Upper lobe of left lung (tissue), 6 donors: ENCODE data around the gene ACSM3. TPM values are rescaled to one million over a fixed set of nuclear protein-coding genes. Genes with fewer than 3 reads are reported as not detected.

Source experiments
- ATAC-seq, 2 donors: fragments of 200-7000 bp; cut with Tn5 transposase; one replicate each; pipeline ENCODE4 v1.9.1; 2022; ENCODE audit warnings: mild to moderate bottlenecking in 2 of 2, moderate library complexity in 2 of 2; ENCODE audit not compliant: low FRiP score in 2 of 2
- DNase-seq, 2 donors: peaks; one replicate each; pipeline ENCODE4 v3.0.0-alpha.2; 2019 to 2020
- H3K27ac ChIP-seq, 4 donors: fragments of 200-600 bp; sonication (generic); one replicate each; pipeline ENCODE4 v1.5.1; 2016 to 2019
- H3K27me3 ChIP-seq, 4 donors: fragments of 200-600 bp; sonication (generic); one replicate each; pipeline ENCODE4 v1.5.1; 2017 to 2019
- H3K36me3 ChIP-seq, 4 donors: fragments of 200-600 bp; sonication (generic); one replicate each; pipeline ENCODE4 v1.5.1; 2016 to 2019
- H3K4me1 ChIP-seq, 4 donors: fragments of 200-600 bp; sonication (generic); one replicate each; pipeline ENCODE4 v1.5.1; 2018 to 2019
- H3K4me3 ChIP-seq, 4 donors: fragments of 200-600 bp; sonication (generic); one replicate each; pipeline ENCODE4 v1.5.1; 2017 to 2019; ENCODE audit warnings: mild to moderate bottlenecking in 2 of 4, moderate library complexity in 1 of 4
- H3K9me3 ChIP-seq, 4 donors: fragments of 200-600 bp; sonication (generic); one replicate each; pipeline ENCODE4 v1.5.1; 2018 to 2019
- EP300 ChIP-seq, 4 donors: sonication (generic); formaldehyde crosslinking; IDR thresholded peaks; one replicate each; pipeline ENCODE4 v1.5.1; 2017; ENCODE audit warnings: antibody characterized with exemption in 4 of 4, control low read depth in 2 of 4
- POLR2A ChIP-seq, 4 donors: fragments of 450-650 bp; IDR thresholded peaks; one replicate each; pipeline ENCODE4 v1.5.1; 2016 to 2017; ENCODE audit warnings: antibody characterized with exemption in 4 of 4, mild to moderate bottlenecking in 2 of 4
- POLR2AphosphoS5 ChIP-seq, 2 donors: sonication (generic); formaldehyde crosslinking; IDR thresholded peaks; one replicate each; pipeline ENCODE4 v1.5.1; 2017; ENCODE audit warnings: antibody characterized with exemption in 2 of 2
- WGBS, 2 donors: methylation state at CpG; one replicate each; pipeline ENCODE4 v1.1.5; 2017 to 2018; 5-methylcytosine and 5-hydroxymethylcytosine counted together
- total RNA-seq, 6 donors: library from RNA; depleted of rRNA in 4 of 6; stranded (reverse); fragments of >200 nt in 4 of 6; gene quantifications; one replicate each; pipeline versions ENCODE4 v1.1.0 to v1.2.1, GENCODE V29; 2016 to 2021
- TF ChIP-seq, protein P1 (sequence below), 6 experiments: fragments of 450-650 bp in 4 of 6; fragments of 200-600 bp in 2 of 6; sonication (generic) in 2 of 6; IDR thresholded peaks; one replicate each; pipeline ENCODE4 v1.5.1; 2016 to 2019; ENCODE audit warnings: antibody characterized with exemption in 6 of 6
- donor health status: DM: no; HTN: no; CAD: no; lungs with moderate emphysema.
- donor health status: DM: no; HTN: yes; CAD: no; lungs with severe emphysema.

ACSM3 gene
- total RNA-seq, 6 donors from 2014 or later = 8.5 to 28.6 (median 15.9) TPM

DNA sequence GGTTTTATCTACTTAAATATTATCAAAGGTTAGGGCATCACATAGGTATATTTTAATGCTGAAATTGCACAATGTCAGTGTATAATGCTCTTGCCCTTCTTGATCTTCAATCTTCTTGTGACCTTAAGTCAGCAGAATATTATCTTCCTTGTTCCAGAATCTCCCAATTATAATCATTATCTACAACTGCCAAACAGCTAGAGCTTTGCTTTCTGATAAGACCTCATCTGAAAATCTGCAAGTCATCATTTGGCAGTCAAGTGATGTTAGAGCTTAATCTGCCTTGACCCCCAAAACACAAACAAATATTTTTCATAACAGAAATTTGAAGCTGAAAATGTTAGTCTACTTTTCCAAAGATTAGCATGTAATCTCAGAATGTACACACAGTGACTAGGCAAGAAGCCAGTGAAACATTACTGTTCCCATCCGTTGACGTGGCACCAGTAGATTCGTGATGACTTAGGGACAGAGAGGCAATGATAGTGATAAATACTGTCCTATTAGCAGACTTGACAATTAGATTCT, 62.3 kb downstream of the ACSM3 start:
- 58 to 64% methylated on average over 3 of the region's 3 CpGs for WGBS, 2 donors
- no peaks in the 10 kb centered on the region for H3K4me1 ChIP-seq
- H3K27ac ChIP-seq = no peak overlapping the region
- no peak overlapping the region for H3K4me3 ChIP-seq
- ATAC-seq = no peak
- no peaks in the 10 kb centered on the region for H3K36me3 ChIP-seq
- H3K27me3 ChIP-seq = no peaks in the 10 kb centered on the region
- TF ChIP-seq POLR2AphosphoS5 (IDR thresholded peaks at IDR 0.05) = no peak
- TF ChIP-seq EP300 (IDR thresholded peaks at IDR 0.05) = no peak
- TF ChIP-seq POLR2A (IDR thresholded peaks at IDR 0.05) = no peak
- TF ChIP-seq, protein P1, sequence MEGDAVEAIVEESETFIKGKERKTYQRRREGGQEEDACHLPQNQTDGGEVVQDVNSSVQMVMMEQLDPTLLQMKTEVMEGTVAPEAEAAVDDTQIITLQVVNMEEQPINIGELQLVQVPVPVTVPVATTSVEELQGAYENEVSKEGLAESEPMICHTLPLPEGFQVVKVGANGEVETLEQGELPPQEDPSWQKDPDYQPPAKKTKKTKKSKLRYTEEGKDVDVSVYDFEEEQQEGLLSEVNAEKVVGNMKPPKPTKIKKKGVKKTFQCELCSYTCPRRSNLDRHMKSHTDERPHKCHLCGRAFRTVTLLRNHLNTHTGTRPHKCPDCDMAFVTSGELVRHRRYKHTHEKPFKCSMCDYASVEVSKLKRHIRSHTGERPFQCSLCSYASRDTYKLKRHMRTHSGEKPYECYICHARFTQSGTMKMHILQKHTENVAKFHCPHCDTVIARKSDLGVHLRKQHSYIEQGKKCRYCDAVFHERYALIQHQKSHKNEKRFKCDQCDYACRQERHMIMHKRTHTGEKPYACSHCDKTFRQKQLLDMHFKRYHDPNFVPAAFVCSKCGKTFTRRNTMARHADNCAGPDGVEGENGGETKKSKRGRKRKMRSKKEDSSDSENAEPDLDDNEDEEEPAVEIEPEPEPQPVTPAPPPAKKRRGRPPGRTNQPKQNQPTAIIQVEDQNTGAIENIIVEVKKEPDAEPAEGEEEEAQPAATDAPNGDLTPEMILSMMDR (IDR thresholded peaks at IDR 0.05) = no peak
- H3K9me3 ChIP-seq = no peaks in the 10 kb centered on the region
- DNase-seq = no peak

DNA sequence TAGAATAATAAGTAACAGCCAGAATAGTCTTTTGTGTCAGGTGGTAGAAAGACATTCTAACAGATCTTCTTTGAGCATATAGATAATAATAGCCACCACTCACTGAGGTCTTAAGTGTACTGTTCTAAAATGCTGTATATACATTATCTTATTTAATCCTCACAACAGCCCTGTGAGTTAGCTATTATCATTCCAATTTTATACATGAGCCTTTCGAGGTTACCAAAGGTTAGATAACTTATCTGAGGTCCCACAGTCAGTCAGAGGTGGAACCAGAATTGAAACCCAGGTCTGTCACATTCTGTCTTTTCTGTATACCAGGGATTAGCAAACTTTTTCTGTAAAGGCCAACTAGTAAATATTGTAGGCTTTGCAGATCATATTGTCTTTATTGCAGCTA, 65.7 kb downstream of the ACSM3 start:
- H3K27ac ChIP-seq = no peak overlapping the region
- TF ChIP-seq, protein P1 (IDR thresholded peaks at IDR 0.05) = no peak
- TF ChIP-seq EP300 (IDR thresholded peaks at IDR 0.05) (no peak), POLR2AphosphoS5 (IDR thresholded peaks at IDR 0.05) (no peak), POLR2A (IDR thresholded peaks at IDR 0.05) (no peak)
- 93 to 100% methylated on average over 1 of the region's 1 CpG for WGBS, 2 donors
- no peaks in the 10 kb centered on the region for H3K36me3 ChIP-seq
- ATAC-seq = no peak
- no peaks in the 10 kb centered on the region for H3K4me1 ChIP-seq
- no peaks in the 10 kb centered on the region for H3K9me3 ChIP-seq
- H3K27me3 ChIP-seq = no peaks in the 10 kb centered on the region
- H3K4me3 ChIP-seq = no peak overlapping the region
- no peak for DNase-seq

DNA sequence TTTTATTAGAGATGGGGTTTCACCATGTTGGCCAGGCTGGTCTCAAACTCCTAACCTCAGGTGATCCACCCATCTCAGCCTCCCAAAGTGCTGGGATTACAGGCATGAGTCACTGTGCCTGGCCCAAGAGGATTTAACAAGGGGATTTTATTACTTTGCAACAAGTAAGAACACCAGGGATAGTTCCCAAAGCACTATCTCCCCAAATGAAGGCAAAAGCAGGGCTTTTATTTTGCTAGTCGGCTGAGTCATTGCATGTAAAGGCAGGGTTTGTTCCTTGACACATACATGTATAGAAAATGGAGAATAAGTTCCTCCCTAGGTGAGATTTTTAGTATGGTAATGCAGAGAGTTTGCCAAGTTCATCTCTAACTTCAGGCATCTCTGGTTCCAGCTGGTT, 66.6 kb downstream of the ACSM3 start:
- no peak for ATAC-seq

DNA sequence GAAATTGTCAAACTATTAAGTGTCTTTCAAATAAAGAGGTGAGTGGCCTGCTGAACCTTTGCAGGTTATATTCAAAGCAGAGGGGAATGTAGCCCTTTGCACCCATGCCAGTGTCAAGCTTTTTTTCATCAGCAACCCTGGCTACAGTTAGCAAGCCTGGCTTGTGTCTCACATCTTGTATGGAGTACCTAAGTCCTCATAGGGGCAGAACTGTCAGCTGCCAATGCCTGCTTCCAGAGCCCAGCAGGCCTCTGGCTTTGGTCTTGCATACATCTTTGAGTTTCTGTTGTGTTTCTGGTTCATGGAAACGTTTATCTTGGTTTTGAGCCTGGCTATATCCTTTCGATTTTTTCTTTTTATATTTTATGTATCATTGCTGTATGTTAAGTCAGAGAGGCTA, 69.3 kb downstream of the ACSM3 start:
- no peaks in the 10 kb centered on the region for H3K4me1 ChIP-seq
- H3K27me3 ChIP-seq = no peaks in the 10 kb centered on the region
- H3K36me3 ChIP-seq = no peaks in the 10 kb centered on the region
- 87 to 89% methylated on average over 2 of the region's 2 CpGs for WGBS, 2 donors
- TF ChIP-seq EP300 (IDR thresholded peaks at IDR 0.05) (no peak), POLR2A (IDR thresholded peaks at IDR 0.05) (no peak), POLR2AphosphoS5 (IDR thresholded peaks at IDR 0.05) (no peak)
- TF ChIP-seq, protein P1 (IDR thresholded peaks at IDR 0.05) = no peak
- no peak overlapping the region for H3K27ac ChIP-seq
- H3K4me3 ChIP-seq = no peak overlapping the region
- ATAC-seq (no peak), DNase-seq (no peak)
- H3K9me3 ChIP-seq = no peaks in the 10 kb centered on the region

More for the DNA sequence above, 66.6 kb downstream of the ACSM3 start:
- Histone ChIP-seq H3K4me3 (no peak overlapping the region), H3K27me3 (no peaks in the 10 kb centered on the region), H3K9me3 (no peaks in the 10 kb centered on the region), H3K36me3 (no peaks in the 10 kb centered on the region), H3K4me1 (no peaks in the 10 kb centered on the region), H3K27ac (no peak overlapping the region)
- DNase-seq = no peak
- WGBS, 2 donors = 90 to 92% methylated on average over 1 of the region's 1 CpG
- TF ChIP-seq POLR2A (IDR thresholded peaks at IDR 0.05) = no peak
- no peak for TF ChIP-seq EP300 (IDR thresholded peaks at IDR 0.05)
- TF ChIP-seq, protein P1 (IDR thresholded peaks at IDR 0.05) = no peak
- no peak for TF ChIP-seq POLR2AphosphoS5 (IDR thresholded peaks at IDR 0.05)

DNA sequence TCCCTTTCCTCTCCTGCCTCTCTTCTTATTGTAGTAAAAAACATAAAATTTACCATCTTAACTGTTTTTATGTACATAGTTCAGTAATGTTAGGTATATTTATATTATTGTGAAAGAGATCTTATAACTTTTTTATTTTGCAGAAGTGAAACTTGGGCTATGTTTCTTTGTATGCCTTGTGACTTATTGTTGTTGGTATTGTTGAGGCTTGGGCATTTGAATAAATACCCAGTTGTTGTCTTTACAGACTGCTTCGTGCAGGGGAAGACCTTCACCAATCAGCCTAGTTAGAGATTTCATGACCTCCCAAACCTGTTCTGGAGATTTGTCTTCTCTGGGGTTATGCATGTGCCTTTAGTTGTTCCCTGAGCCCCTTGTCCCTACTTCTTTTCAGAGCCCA, 74.4 kb downstream of the ACSM3 start:
- no peak for ATAC-seq
- H3K4me3 ChIP-seq = no peak overlapping the region

More for the DNA sequence above, 74.4 kb downstream of the ACSM3 start:
- no peak for DNase-seq
- H3K27ac ChIP-seq = no peak overlapping the region
- WGBS, 2 donors = 72 to 94% methylated on average over 1 of the region's 1 CpG
- TF ChIP-seq POLR2A (IDR thresholded peaks at IDR 0.05) = no peak
- TF ChIP-seq EP300 (IDR thresholded peaks at IDR 0.05) = no peak
- TF ChIP-seq, protein P1 (IDR thresholded peaks at IDR 0.05) = no peak
- TF ChIP-seq POLR2AphosphoS5 (IDR thresholded peaks at IDR 0.05) = no peak
- no peaks in the 10 kb centered on the region for H3K36me3 ChIP-seq
- H3K27me3 ChIP-seq = no peaks in the 10 kb centered on the region
- H3K4me1 ChIP-seq = no peaks in the 10 kb centered on the region
- H3K9me3 ChIP-seq = no peaks in the 10 kb centered on the region
